GM21825 (cell line): Measurements from ENCODE around the gene DUOX1.
"Not testable (repeated sequence)": the region's sequence is repeated elsewhere in the genome, so short reads cannot be mapped to it uniquely, and the experiment has no call there.

Experiments used
- ATAC-seq: cut with Tn5 transposase; IDR thresholded peaks from one replicate; pipeline ENCODE4 v1.9.1; 2021; ENCODE audit warnings: mild to moderate bottlenecking, moderate library complexity; ENCODE audit not compliant: unreplicated experiment

The DUOX1 gene

DNA sequence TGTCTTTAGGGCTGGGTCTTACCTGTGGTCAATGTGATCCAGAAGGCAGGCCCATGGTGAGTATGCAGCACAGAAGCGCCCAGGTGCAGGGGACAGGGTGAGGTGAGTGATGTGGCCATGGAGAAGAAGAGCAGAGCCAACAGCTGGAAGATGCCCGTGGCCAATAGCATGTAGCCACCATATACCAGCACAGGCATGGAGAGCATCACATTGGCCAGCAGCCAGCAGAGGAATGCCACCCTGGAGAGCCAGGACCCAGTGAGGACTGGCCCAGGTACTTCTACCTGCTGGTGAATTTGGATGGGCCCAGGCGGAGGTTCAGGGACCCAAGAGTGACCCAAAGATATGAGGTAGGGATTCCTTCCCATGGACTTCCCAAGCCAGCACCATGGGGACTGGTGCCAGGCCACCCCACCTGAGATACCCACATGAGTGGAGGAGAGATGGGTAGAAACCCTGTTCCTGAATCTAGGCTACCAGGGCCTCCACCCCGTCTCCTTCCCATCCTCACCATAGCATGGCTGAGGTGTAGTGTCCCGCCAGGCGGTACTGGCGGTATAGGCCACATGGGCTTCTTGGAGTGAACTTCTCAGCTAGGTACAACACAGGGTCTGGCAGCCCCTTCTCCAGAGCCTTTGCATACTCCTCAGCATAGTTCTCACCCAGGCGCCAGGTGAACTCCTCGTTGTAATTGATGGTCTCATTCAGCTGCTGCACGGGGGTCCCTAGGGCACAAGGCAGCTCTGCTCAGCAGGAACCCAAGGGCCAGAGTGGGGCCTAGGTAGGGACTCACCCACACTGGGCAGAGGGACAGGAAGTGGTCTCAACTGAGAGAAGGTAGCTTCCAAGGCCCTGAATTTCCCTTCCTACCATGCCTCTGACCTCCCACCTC, 9.5 kb upstream of the DUOX1 start:
- no peak for ATAC-seq

- no peak for ATAC-seq
Measured at GRCh38 chr15:45121020-45121419, 8.8 kb upstream of the DUOX1 start.

GRCh38 chr15:45121706-45122417, 7.9 kb upstream of the DUOX1 start:
- ATAC-seq = no peak

GRCh38 chr15:45122719-45123118, 7.1 kb upstream of the DUOX1 start:
- ATAC-seq = no peak

- no peak for ATAC-seq
Measured at GRCh38 chr15:45123397-45123796, 6.4 kb upstream of the DUOX1 start.

- ATAC-seq = no peak
Measured at GRCh38 chr15:45126535-45127158, 3.1 kb upstream of the DUOX1 start.

DNA sequence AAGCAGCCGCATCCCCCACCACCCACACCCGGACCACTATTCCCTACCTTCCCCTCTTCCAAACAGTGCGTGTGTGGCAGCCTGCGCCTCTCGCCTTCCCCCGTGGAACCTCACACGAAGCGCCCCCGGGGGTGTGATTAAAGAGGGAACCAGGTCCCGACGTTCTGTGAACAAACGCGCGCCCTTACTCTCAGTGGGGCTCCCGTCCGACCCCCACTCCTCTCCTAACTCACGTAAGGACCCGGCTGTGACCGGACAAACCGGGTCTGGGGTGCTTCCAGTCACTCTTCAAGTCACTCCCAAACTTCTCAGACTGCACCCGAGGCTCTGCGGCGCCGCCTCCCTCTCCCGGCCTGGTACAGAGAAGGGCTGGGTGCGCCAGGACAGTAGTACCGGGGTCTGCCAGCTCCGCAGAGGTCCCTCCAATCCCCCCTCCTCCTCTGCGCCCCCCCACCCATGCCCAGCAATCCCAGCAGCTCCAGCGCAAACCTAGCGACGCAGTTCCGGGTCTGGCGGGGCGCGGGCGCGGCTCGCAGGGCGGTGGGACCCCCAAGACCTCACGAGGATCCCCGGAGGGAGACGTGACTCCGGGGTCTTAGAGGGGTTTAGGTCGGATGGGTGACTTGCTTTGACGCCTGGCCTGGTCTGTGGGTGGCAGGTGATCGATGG, 689 bp upstream of the DUOX1 start:
- ATAC-seq = no peak

DNA sequence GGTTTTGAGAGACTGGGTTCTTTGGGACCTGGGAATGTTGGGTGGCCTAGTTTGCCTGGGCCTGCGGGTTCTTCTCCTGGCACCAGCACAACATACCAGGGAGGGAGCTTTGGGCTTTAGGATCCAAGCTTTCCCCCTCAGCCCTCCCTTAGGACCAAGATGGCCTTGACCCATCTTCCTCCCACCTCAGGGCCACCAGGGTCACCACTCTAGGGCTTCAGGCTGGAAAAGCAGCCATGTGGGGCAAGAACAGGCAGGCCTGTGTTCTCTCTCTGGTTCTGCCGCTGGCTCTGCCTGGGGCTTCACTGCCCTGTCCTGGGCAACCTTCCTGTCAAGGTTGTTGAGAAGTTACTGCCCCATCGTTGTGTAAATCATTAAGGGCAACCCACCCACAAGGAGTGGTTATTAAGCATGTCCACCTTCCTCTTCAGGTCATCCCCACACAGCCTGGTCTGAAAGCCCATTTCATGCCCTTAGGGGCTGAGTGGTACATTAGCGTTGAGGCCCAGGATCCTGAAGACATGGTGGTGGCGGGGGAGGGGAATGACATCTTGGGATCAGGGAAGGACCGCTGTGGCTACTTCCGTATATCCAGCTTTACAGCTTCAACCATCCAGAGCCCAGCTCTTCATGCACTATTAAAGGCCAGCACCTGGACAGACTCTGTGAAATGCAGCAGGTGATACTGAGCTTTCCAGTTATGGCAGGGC, 652 bp downstream of the DUOX1 start:
- ATAC-seq = no peak

GRCh38 chr15:45131510-45131909, 1.7 kb downstream of the DUOX1 start:
- no peak for ATAC-seq

DNA sequence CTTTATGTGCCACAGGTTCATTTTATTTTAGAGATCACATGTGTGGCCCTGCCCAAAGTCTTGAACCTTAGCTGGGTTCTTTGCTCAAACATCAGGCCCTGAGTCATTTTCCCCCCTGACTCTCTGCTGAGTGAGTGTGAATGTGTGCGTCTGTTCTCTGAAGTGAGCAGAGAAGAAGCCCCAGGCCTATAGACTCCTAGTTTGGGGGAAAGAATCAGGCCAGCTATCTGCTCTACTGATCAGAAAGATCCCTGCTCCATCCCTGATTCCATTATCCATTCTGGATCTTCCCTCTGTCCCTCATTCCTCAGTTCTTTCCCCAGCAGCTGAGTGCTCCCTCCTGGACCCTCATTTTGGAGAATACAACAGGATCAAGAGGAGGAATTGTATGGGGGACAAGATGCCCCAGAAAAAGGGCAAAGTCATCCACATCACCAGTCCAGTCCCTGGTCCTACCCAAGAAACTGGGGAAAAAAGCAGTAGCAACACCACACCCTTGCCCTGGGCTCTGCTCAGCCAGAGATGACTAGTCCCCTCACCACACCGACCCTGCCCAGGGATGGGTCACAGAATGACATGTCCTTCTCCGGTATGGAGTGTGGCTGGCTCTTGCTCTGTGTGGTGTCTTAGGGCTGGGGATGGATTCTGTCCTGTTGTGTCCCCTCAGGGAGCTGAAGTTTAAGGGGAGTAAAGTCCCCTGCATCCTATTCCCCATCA, 3.2 kb downstream of the DUOX1 start:
- no peak for ATAC-seq

- ATAC-seq = no peak
Measured at GRCh38 chr15:45133561-45133920, 3.7 kb downstream of the DUOX1 start.

DNA sequence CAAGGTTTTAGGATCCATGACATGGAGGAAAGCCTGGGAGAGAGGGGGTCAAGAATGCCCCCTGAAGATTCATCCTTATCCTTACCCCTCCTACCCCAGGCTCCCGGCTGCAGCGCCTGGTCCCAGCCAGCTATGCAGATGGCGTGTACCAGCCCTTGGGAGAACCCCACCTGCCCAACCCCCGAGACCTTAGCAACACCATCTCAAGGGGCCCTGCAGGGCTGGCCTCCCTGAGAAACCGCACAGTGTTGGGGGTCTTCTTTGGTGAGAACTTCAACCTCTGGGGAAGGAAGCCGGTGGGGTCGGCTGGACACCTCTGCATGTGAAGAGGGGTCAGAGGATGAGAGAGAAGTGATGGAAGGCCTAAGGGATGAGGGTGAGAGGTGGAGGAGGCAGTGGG, 4.3 kb downstream of the DUOX1 start:
- ATAC-seq = no peak

DNA sequence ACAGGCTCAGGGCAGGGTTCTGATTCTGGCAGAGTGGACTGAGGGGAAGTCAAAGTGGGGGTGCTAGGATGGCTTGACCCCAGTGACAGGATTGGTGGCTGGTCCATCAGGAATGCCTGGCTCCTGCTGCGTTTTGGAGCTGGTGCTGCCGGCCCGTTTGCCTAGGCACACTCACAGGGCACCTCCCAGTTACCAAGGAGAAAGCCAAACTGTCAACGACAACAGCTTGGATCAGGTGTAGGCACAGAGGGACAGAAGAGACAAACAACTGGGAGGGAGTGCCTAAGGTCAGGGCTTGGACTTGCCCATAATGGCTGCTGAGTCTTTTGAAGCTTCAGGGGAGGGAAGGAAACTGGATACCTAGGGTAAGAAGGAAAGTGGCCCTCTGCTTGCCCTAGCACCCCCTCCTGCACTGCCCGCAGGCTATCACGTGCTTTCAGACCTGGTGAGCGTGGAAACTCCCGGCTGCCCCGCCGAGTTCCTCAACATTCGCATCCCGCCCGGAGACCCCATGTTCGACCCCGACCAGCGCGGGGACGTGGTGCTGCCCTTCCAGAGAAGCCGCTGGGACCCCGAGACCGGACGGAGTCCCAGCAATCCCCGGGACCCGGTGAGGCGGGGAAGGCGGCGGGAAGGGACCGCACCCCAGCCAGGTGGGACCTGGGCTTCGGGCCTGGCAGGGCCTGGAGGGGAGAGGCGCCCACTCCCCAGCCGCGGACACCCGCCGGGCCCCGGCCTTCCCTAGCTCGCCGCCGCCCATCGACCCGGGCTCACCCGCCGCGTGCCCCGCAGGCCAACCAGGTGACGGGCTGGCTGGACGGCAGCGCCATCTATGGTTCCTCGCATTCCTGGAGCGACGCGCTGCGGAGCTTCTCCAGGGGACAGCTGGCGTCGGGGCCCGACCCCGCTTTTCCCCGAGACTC, 5.1 kb downstream of the DUOX1 start:
- ATAC-seq = no peak

- ATAC-seq = not testable (repeated sequence)
Measured at GRCh38 chr15:45135705-45136377, 6.0 kb downstream of the DUOX1 start.

DNA sequence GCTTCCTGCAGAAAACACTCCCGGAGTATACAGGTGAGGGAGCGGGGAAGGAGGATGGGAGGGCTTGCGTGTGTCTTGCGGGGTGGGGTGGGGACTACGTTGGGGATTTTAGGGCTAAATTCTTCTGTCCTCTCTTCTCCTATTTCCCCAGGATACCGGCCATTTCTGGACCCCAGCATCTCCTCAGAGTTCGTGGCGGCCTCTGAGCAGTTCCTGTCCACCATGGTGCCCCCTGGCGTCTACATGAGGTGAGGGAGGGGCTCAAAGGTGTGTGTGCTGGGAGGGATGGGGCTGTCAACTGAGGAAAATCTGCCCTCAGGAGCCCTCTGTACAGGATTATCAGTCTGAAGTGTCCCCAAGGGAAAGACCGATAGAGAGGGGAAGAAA, 6.6 kb downstream of the DUOX1 start:
- no peak for ATAC-seq

- ATAC-seq = no peak
Measured at GRCh38 chr15:45137703-45138102, 7.9 kb downstream of the DUOX1 start.

- ATAC-seq = no peak
Measured at GRCh38 chr15:45138814-45139765, 9.3 kb downstream of the DUOX1 start.
